ENCODE data around the gene ZFP57.

The ZFP57 gene

DNA sequence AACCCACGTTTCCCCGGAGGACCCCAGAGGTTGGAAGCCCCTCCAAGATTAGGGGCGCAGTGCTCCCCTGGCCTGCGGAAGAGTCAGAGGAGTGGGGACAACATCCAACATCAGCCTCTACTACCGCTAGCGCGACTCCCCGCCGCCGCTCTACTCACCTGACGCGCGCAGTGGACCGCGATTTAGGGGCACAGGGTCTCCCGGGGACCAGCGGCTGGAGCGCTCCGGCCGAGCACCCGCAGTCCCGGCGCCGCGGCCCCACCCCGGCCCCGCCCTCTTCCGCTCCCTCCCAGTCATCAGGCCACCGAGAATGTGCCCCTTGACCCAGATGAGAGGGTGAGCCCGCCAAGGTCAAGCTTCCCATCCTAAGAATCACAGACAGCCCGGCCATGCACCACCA lies at the start of gene ZFP57:
Gene ZFP57, minus strand, starts transcription at position 249 of the 400 bp plus-strand sequence. CDS start 4,149 bp downstream, outside the sequence.
- no peak for DNase-seq (ENCODE audit: low read depth)

DNA sequence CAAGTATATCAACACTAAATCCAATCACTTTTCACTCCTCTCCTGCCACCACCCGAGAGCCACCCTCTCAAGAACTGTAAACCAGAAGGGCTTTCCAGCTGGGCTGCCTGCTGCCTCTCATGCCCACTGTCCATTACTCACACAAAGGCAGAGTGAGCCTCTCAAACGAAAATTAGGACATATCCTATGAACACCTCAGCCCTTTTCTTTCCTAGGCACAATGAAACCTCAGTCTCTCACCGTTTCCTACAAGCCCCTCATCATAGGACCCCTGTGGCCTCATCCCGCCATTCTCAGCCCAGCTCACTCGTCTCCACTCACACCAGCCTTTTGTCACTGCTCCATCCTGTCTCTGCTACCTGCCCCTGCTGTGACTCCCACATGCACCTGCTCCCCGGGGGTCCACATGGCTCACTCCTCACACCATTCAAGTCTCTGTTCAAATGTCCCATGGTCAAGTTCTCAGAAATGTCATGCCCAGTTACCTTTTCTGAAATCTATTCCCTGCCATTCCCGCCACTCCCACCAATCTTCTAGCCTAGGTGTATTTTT lies 49.7 kb upstream of the ZFP57 start:
- no peak for DNase-seq (ENCODE audit: low read depth)

DNA sequence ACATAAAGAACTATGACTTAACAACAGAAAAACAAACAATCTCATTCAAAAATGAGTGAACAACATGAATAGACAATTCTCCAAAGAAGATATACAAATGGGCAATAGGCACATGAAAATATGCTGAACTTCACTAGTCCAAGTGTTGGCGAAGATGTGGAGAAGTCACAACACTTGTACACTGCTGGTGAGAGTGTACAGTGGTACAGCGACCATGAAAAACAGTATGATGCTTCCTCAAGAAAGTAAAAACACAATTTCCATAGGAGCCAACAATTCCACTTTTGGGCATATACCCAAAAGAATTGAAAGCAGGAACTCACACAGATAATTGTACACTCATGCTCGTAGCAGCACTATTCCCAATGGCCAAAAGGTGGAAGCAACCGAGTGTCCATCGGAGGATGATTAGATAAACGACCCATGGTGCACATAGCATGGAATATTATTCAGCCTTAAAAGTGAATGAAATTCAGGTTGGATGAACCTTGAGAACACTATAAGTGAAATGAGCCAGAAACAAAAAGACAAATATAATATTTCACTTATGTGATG lies 48.9 kb upstream of the ZFP57 start:
- DNase-seq (ENCODE audit: low read depth), result no peak

DNA sequence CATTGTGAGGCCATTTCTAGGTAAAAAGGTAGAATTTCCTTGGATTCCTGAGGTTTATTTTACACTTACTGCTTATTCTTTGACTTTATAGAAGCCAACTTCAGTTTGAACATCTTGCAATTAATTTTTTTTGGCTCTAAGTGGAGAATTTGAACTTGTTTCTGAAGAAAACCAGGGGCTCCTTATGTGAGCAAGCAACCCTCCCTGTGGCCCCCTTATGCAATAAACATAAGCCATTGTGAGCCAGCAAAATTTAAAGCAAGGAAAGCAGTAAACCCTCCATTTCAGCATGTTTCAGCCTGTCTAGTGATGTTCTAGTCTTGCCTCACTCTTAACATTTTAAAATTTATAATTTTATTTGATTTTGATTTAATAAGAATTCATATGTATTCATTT lies 47.9 kb upstream of the ZFP57 start:
- DNase-seq (ENCODE audit: low read depth), result no peak

DNA sequence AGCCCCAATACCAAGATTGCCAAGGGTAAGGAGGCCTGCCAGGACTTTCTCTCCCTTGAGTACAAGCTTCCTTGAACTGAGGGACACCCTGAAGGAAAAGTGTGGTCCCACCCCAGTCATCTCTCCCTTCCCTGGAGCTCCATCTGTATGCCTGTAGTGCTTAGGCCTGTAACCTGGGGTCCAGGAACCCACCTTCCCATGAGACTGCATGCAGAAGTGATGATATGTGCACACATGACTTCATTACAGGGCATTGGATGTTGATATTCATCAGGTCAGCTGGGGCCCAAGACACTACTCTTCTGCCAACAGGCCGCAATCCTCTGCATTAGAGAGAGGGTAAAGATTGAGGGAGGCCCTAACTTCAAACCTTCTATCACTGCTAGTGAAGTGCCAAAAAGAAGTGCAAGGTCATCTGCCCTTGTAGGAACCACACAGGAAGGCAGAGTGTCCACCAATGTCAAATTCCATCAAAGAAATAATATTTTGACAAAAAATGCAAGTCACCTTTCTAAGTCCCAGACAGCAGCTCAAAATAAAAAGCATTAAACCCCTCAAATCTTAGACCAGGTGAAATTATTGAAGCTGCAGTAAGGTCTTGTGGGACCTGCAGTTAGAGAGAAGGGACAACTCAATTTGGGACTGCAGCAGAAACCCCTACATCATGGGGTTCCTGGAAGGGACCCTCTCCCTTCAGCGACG lies 47.4 kb upstream of the ZFP57 start:
- no peak for DNase-seq (ENCODE audit: low read depth)

DNA sequence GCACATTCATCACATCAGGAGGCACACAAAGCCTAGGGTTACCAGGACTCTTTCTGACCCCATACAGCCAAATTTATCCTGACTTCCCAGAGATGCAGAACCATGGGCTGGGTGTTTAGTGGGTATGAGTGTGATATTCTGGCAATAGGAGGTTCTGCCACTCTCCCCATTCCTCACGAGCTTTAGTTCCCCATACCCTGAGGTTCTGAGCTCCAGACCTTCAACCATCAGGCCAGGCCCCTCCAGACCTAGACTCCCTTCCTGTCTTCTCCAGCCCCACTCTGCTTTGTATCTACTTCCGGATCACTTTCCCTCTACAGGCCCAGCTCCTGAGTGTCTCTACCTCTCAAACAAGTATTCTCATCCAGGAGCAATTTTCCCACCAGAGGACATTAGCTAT lies 46.7 kb upstream of the ZFP57 start:
- no peak for DNase-seq (ENCODE audit: low read depth)

DNA sequence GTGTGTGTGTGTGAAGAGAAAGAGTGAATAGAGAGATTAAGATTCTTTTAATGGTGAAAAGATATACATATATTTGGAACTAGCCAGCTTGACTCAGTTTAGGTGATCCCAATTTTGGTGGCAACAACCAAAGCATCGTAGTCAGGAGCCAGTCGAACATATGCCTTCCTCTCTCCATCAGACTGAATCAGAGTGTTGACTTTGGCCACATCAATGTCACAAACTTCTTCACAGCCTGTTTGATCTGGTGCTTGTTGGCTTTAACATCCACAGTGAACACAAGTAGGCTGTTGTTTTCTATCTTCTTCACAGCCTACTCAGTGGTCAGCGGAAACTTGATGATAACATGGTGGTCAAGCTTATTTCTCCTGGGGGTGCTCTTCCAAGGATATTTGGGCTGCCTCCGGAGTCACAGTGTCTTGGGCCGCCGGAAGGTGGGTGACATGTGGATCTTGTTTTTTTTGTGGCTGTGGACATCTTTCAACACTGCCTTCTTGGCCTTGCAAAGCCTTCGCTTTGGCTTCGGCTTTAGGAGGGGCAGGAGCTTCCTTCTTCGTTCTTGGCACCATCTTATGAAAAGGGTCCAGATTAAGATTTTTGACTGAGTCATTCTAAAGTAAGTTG lies 45.7 kb upstream of the ZFP57 start:
- no peak for DNase-seq (ENCODE audit: low read depth)

DNA sequence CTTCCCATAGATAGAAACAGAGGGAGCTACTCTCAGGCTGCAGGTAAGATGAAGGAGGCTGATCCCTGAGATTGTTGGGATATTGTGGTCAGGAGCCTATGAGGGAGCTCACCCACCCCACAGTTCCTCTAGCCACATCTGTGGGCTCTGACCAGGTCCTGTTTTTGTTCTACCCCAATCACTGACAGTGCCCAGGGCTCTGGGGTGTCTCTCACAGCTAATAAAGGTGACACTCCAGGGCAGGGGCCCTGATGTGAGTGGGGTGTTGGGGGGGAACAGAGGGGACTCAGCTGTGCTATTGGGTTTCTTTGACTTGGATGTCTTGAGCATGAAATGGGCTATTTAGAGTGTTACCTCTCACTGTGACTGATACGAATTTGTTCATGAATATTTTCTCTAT lies 45.0 kb upstream of the ZFP57 start:
- no peak for DNase-seq (ENCODE audit: low read depth)

DNA sequence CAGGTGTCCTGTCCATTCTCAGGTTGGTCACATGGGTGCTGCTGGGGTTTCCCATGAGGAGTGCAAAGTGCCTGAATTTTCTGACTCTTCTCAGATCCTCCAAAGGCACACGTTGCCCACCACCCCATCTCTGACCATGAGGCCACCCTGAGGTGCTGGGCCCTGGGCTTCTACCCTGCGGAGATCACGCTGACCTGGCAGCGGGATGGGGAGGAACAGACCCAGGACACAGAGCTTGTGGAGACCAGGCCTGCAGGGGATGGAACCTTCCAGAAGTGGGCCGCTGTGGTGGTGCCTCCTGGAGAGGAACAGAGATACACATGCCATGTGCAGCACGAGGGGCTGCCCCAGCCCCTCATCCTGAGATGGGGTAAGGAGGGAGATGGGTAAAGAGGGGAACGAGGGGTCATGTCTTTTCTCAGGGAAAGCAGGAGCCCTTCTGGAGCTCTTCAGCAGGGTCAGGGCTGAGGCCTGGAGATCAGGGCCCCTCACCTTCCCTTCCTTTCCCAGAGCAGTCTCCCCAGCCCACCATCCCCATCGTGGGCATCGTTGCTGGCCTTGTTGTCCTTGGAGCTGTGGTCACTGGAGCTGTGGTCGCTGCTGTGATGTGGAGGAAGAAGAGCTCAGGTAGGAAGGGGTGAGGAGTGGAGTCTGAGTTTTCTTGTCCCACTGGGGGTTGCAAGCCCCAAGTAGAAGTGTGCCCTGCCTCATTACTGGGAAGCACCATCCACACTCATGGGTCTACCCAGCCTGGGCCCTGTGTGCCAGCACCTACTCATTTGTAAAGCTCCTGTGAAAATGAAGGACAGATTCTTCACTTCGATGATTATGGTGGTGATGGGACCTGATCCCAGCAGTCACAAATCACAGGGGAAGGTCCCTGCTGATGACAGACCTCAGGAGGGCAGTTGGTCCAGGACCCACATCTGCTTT lies 44.3 kb upstream of the ZFP57 start:
- DNase-seq (ENCODE audit: low read depth), result no peak

DNA sequence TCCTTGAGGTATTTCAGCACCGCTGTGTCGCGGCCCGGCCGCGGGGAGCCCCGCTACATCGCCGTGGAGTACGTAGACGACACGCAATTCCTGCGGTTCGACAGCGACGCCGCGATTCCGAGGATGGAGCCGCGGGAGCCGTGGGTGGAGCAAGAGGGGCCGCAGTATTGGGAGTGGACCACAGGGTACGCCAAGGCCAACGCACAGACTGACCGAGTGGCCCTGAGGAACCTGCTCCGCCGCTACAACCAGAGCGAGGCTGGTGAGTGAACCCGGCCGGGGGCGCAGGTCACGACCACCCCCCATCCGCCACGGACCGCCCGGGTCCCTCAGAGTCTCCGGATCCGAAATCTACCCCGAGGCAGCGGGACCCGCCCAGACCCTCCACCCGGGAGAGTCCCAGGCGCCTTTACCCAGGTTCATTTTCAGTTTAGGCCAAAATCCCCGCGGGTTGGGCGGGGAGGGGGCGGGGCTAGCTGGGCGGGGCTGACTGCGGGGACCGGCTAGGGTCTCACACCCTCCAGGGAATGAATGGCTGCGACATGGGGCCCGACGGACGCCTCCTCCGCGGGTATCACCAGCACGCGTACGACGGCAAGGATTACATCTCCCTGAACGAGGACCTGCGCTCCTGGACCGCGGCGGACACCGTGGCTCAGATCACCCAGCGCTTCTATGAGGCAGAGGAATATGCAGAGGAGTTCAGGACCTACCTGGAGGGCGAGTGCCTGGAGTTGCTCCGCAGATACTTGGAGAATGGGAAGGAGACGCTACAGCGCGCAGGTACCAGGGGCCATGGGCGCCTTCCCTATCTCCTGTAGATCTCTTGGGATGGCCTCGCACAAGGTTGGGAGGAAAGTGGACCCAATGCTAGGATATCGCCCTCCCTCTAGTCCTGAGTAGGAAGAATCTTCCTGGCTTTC lies 43.0 kb upstream of the ZFP57 start:
- DNase-seq (ENCODE audit: low read depth), result peak; percentile 72

DNA sequence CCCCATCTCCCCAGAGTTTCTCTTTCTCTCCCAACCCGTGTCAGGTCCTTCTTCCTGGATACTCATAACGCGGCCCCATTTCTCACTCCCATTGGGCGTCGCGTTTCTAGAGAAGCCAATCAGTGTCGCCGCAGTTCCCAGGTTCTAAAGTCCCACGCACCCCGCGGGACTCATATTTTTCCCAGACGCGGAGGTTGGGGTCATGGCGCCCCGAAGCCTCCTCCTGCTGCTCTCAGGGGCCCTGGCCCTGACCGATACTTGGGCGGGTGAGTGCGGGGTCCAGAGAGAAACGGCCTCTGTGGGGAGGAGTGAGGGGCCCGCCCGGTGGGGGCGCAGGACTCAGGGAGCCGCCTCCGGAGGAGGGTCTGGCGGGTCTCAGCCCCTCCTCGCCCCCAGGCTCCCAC lies 42.3 kb upstream of the ZFP57 start, which contains the start of gene HLA-F:
Gene HLA-F, plus strand, starts transcription at position 173 of the 404 bp plus-strand sequence. Its CDS starts 30 bp downstream, at position 203.
- peak; percentile 63 for DNase-seq (ENCODE audit: low read depth)

DNA sequence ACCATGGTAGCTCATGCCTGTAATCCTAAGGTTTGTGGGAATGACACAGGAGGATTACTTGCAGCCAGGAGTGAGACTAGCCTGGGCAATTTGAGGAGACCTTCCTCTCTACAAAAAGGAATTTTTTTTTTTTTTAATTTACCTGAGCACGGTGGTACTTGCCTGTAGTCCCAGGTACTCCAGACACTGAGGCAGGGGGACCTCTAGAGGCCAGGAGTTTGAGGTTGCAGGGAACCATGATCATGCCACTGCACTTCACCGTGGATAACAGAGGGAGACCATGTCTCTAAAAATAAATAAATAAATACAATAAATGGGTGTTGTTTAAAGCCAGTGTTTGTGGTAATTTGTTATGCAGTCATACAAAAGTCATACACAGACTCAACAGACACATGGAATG lies 39.9 kb upstream of the ZFP57 start:
- DNase-seq (ENCODE audit: low read depth), result no peak

DNA sequence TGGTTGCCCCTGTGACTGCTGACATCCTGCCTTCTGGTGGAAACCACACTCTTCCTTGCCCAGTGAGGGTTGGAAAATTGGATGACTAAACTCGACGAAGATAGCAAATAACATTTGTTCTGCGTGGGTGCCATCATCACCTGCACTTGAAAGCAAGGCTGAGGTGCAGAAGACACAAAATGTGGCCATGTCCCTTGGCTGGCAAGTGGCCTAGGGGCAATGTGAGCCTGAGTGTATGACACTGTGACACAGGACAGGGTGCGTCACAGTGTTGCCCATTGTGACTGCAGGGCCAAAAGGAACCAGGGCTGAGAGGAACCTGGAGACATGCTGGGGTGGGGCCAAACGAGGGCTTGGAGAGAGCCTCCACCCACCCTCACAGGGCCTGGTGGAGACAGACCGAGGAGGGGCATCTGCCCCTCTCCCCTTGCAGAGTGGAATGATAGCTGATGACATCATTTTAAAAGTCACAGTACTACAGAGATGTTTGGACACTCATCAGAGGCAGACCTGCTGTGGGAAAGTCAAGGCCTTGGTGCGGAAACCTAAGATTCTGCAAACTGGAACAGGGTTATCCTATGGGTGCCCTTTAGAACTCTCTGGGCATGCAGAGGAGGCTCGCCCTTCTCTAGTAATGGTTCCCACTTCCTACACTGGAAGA lies 29.5 kb upstream of the ZFP57 start:
- no peak for DNase-seq (ENCODE audit: low read depth)

DNA sequence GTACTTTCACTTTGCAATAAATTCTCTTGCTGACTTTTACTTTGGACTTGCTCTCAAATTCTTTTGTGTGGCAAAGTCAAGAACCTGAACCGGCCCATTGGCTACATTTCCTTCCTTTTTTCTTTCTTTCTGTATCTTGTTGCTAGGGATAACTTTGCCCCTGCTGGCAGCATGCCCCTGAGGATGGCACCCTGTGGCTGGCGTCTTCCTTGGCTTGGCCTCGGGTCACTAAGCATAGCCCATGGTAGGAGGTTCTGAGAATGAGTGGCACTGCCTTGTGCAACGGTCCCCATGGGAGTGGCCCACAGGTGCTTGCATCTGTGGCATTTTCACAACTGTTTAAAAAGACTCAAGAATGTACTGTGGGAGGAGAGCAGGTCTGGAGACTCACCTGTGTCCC lies 28.2 kb upstream of the ZFP57 start:
- no peak for DNase-seq (ENCODE audit: low read depth)

DNA sequence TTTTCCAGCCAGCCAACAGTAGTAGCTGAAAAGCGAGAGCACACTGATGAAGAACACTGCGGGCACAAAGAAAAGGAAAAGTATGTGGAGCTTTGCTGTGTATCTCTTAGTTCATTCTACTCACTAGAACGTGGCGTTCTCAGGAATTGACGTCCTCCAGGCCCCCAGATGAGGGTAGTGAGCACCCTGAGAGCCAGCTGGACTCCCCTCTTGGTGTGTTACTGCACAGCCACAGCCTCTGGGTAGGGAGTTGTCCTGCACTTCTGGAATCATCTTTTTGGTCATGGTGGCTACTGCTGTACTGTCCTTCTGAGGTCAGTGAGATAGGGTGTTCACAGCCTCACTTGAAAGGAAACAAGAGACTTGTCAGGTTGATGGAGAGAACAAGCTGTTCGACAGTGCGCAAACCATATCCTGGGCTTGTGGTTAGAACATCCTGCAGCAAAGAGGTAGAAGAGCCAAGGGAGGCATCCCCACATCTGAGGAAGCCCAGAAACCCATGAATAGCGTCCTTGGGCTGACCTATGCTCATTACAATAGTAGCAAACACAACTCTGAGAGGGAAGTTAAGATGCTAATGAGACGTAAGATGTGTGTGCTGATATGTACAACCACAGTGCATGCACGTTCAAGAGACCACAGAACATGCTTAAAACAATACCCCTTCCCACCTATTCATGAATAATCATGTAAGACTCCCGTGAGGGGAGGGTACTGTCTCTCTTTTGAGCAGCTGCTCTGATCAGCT lies 27.7 kb upstream of the ZFP57 start:
- no peak for DNase-seq (ENCODE audit: low read depth)

DNA sequence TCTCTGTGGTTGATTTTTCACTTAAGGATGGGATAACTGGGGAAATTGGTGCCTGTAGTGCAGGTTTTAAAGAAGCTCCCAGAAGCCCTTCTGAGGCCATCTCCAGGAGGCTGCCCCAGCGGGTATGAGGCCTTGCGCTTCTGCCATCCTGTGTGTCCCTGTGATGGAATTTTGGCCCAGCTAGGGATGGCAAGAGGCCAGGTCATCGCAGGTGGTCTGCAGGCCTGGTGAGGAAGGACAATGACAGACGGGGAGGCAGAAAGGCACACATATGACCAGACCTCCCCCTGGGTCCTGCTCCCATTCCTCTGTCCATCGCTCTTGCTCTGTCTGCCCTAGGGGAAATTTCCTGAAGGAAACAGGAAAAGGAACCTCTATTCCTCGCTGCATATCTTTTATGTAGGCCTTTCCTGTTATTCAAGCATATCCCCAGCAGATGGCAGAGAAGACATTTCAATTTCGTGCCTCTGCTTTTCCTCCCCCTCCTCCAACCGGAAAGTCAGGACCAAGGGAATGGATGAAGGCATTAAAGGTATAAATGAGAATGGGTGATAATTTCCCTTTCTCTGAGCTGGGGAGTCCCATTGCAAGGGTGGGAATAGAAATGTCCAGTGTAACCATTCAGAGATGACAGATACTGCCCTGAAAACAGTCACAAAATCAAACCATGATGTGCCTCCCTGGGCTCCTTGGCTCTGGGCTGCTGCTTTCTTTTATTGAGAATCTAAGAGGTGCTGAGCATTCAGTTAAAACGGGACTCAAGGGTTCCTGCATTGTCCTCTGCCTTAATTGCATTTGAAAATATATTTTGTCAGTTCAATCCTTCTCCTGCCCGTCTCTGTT lies 24.7 kb upstream of the ZFP57 start:
- no peak for DNase-seq (ENCODE audit: low read depth)

DNA sequence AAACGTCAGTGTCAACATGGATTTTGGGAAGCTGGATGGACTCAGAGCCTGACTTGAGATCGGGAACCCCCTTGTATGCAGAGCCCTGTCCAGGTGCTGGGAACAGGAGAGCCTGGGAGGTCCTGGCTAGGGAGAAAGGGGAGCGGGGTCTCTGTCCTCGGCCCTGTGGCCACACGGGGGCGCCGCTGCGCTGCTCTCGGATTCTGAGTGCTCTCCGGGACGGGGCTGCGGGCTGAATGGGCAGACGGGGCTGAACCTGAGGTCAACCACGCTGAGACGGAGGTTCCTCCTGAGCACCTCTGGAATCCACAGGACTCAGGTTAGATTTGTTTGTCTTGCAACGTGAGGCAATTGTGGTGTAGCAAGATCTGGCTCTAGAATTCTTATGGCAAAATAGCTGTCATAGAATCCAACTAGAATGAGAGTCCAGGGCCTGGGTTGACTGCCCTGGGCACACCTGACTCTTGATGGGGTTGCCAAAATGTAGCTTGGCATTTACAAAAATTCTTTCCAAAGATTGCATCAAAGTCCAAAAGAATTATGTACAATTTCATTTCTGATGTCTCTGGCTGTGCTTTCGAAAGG lies 21.7 kb upstream of the ZFP57 start:
- DNase-seq (ENCODE audit: low read depth), result peak; percentile 73

Measured in activated T-cell treated with anti-CD3 and anti-CD28 coated beads for 48 hours (primary cell).